ENCODE data around the gene GALK2.

GALK2 gene

DNA sequence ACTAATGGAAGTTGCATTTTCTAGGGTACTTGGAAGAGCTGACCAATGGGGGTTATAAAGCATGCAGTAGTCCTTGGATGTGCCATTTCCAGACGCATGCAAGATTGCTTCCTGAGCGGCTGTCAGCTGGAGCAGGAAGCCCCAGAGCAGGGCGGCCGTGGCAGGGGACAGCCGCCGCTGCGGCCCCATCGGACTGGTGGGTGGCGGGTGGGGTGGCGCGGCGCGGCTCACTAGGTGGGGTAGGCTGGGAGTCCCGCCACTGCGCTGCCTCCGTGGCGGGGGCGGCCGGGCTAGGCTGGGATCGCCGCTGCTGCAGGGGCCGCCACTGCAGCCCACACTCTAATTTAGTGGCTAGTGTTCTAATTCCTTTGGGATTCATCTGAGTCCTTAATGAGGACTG lies 196.4 kb downstream of the GALK2 start:
- DNase-seq = no peak

DNA sequence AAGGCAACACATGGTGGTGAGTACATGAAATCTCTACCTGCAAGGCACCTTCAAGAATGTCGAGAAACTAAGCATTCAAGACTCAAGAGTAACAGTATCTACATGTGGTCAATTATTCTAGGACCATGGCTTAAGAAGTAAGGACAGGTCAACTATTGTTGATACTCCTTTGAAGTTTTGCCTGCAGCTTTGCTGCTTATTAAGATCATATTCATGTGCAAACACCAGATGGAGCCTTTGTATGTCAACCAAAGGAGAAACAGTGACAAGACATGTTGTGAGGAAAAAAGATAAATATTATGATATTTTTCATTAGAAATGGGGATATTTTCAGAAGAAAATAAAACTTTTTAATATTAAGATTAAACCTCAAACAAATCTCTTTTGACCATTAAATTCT lies 200.7 kb downstream of the GALK2 start:
- no peak for DNase-seq

DNA sequence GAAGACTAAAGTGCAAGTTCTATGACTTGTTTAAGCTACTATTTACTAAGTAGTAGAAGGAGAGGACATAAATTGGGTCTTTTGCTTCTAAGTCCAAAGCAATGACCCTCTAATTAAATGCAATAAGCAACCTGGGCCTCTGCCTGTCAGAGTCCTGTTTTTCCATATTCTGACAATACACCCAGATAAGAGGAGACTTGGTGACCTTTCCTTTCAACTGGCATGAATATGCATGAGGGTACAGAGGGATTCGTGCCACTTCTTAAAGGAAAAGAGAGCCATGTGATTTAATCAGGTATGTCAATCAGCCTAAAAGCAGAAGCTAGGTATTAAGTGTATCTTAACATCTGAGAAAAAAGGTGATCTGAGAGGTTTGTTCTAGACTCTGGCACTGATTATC lies 202.3 kb downstream of the GALK2 start:
- no peak for DNase-seq

DNA sequence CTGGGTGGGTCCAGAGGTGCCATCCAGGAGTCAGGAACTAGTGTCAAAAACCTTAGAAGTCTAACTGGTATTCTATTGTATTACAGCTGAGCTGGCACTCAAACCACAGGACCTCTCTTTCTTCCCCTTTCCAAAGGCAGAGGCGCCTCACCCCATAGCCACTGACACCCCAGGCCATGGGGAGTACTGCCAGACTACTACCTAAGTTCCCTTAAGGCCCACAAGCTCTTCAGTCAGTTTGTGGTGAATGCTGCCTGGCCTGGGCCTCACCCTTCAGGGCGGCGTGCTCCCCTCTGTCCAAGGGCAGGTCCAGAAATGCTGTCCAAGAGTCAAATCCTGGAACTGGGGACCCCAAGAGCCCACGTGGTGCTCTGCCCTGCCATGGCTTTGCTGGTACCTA lies 209.9 kb downstream of the GALK2 start:
- peak; percentile 11 to 12 for DNase-seq

DNA sequence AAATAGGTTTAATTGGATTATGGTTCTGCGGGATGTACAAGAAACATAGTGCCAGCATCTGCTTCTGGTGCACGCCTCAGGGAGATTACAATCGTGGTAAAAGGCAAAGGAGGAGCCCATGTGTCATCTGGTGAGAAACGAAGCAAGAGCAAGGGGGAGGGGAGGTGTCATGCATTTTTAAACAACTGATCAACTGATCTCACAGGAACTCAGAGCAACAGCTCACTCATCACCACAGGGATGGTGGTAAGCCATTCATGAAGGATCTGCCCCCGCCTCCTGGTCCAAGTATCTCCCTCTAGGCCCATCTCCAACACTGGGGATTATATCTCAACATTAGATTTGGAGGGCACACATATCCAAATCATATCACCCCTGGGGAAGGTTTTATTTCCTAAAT lies 210.9 kb downstream of the GALK2 start:
- no peak for DNase-seq
